Activated CD4-positive, alpha-beta T cell treated with anti-CD3 and anti-CD28 coated beads, Interleukin-2, Interleukin-6, amounts not matched to agents 100 ng/mL and 50 ng/mL, durations not matched to agents 16 hours and 8 hours (primary cell): ENCODE data around the gene ABL1.

Source experiments
- DNase-seq: peaks from one replicate; pipeline ENCODE4 v3.0.0-alpha.2; 2020

The ABL1 gene

DNA sequence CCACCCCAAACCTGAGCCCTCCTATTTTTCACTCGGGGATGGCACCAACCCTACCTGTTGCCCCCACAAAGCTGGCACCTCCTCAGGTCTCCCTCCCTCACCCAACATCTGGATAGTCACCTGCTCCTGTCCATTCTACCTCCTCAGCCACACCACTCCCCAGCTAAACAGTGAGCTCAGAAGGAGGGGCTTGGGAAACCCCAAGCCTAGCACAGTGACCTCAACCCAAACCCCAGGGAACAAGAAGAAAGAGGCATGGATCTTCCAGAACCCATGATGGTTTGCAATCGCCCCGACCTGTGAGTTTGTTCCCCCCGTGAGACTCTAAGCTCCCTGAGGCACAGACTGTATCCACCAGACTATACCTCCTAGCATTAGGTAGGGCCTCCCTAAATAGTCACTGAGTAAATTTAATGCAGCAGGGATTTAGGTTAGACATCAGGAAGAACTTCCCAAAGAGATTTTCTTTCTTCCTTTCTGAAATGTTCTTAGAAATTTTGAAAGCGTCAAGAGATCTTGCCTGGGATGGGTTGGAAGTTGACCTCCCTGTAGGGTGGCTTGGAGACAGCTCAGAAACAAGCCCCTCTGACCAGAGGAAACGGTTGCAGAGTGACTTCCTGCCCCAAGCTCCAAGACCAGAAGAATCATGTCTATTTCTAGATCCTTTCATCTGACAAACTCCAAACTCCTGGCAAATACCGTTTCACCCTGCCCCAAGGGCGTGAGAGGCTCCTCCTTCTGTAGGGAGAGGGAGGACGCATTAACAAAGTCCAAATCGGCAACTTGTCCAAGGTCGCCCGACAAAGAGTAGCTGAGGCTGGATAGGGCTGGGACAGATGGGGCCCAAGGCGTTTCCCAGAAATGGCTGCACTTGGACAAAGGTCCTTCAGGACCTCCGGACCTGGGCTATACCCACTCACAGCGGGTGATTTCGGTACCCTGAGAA, 99.9 kb downstream of the ABL1 start:
- no peak for DNase-seq

DNA sequence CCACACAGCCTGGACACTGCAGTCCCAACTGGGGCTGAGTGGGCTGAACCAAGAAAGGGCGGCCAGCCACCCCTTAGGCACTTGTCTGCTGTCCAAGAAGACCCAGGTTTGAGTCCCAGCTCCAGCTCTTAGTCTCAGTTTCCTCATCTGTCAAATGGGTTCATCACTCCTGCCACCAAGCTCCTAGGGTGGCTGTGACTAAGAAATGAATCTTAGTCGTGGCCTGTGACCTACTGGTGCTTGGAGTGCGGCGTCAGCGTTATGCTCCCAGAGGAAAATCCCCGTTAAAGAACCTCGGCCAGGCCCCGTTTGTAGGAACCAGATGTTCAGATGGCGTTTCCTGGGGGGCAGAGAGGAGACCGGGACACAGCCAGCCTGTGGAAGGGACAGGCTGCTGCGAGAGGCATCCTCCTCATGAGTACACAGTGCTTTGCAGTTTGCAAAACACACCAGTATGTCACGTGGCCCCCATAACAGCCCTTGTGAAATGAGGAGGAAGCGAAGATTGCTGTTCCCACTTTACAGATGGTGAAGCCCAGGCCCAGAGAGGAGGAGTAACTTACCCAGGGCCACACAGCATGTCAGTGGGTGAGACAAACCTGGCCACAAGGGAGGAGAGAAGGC, 100.7 kb downstream of the ABL1 start:
- no peak for DNase-seq

- no peak for DNase-seq
Observed at GRCh38 chr9:130936285-130937117, 101.4 kb downstream of the ABL1 start.
